ENCODE data around the gene DGCR8.

Gene DGCR8

GRCh38 chr22:20093418-20094196 is 13.6 kb downstream of the DGCR8 start:
- H3K4me2 ChIP-seq (ENCODE audit: low read length), result no peak overlapping the region
- H3K27me3 ChIP-seq (ENCODE audit: insufficient read depth, low read length), result no peaks in the 10 kb centered on the region
- H2AK5ac ChIP-seq (ENCODE audit: low read length), result no peak overlapping the region
- no peak overlapping the region for H4K12ac ChIP-seq (ENCODE audit: low read depth, low read length)
- H3K18ac ChIP-seq (ENCODE audit: low read length), result no peak overlapping the region
- no peak overlapping the region for H3K23ac ChIP-seq (ENCODE audit: low read length)
- H2AFZ ChIP-seq (ENCODE audit: insufficient read depth, low read length, poor library complexity), result no peak overlapping the region
- H2BK120ac ChIP-seq (ENCODE audit: insufficient read depth, low read length, poor library complexity), result no peak overlapping the region
- H3K4ac ChIP-seq (ENCODE audit: low read depth, low read length), result no peak overlapping the region
- no peak overlapping the region for H3K14ac ChIP-seq (ENCODE audit: low read length)
- H3K27ac ChIP-seq (ENCODE audit: low read depth, low read length), result no peak overlapping the region
- H4K8ac ChIP-seq (ENCODE audit: low read depth, low read length), result no peak overlapping the region
- DNase-seq, result no peak
- H3K79me2 ChIP-seq (ENCODE audit: control insufficient read depth, insufficient read depth, low read length, poor library complexity), result no peaks in the 10 kb centered on the region
- H2BK5ac ChIP-seq (ENCODE audit: low read depth, low read length, poor library complexity), result no peak overlapping the region
- no peak overlapping the region for H3K9ac ChIP-seq (ENCODE audit: low read length)
- H3K36me3 ChIP-seq (ENCODE audit: control insufficient read depth in 1 of 2, insufficient read depth in 2 of 2, low read length in 2 of 2), result peaks cover 58 to 79% of the 10 kb centered on the region in 2 experiments
- H2BK12ac ChIP-seq (ENCODE audit: low read length), result no peak overlapping the region
- no peaks in the 10 kb centered on the region for H3K4me1 ChIP-seq (ENCODE audit: control insufficient read depth in 1 of 2, insufficient read depth in 2 of 2, low read length in 2 of 2)
- no peak overlapping the region for H4K91ac ChIP-seq (ENCODE audit: low read depth, low read length)
- no peak overlapping the region for H3K4me3 ChIP-seq (ENCODE audit: low read depth, low read length)
- no peaks in the 10 kb centered on the region for H3K9me3 ChIP-seq (ENCODE audit: insufficient read depth, low read depth, low read length)
- no CpG with 5 or more reads among the region's 13 CpGs for WGBS (ENCODE audit: extremely low coverage, insufficient coverage, insufficient read length)
- H3K79me1 ChIP-seq (ENCODE audit: low read length), result no peaks in the 10 kb centered on the region

DNA sequence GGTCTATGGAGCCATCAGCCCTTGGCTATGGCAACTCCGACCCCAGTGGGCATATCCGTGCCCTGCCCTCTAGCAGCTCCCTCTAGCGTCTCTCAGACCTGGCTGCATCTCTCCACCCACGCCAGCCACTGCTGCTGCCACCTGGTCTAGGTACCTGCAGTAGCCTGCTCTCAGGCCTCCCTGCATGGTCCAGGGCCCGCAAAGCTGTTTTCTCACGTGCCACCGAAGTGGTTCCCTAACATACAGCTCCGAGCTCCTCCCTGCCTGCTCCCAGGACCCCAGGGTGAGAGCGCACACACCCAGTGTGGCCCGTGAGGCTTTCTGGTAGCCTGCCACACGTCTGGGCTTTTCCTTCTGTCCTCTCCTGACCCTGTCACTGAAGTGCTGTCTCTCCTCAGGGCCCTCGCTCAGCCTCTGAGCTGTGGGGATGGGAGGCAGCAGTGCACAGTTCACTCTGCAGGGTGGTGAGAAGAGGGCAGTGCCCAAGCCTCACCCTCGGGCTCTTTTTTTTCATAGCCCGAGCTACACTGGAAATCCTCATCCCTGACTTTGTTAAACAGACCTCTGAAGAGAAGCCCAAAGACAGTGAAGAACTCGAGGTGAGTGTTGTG is 14.3 kb downstream of the DGCR8 start:
- no peak overlapping the region for H3K27ac ChIP-seq (ENCODE audit: low read depth, low read length)
- WGBS (ENCODE audit: extremely low coverage, insufficient coverage, insufficient read length), result no CpG with 5 or more reads among the region's 15 CpGs
- no peak for DNase-seq
- no peak overlapping the region for H3K4me3 ChIP-seq (ENCODE audit: low read depth, low read length)
- H3K4me2 ChIP-seq (ENCODE audit: low read length), result no peak overlapping the region
- no peaks in the 10 kb centered on the region for H3K79me2 ChIP-seq (ENCODE audit: control insufficient read depth, insufficient read depth, low read length, poor library complexity)
- no peak overlapping the region for H4K12ac ChIP-seq (ENCODE audit: low read depth, low read length)
- H2BK12ac ChIP-seq (ENCODE audit: low read length), result no peak overlapping the region
- H3K18ac ChIP-seq (ENCODE audit: low read length), result no peak overlapping the region
- H4K8ac ChIP-seq (ENCODE audit: low read depth, low read length), result no peak overlapping the region
- H3K4ac ChIP-seq (ENCODE audit: low read depth, low read length), result no peak overlapping the region
- no peak overlapping the region for H2AFZ ChIP-seq (ENCODE audit: insufficient read depth, low read length, poor library complexity)
- H2BK5ac ChIP-seq (ENCODE audit: low read depth, low read length, poor library complexity), result no peak overlapping the region
- no peak overlapping the region for H2AK5ac ChIP-seq (ENCODE audit: low read length)
- H3K14ac ChIP-seq (ENCODE audit: low read length), result no peak overlapping the region
- no peaks in the 10 kb centered on the region for H3K9me3 ChIP-seq (ENCODE audit: insufficient read depth, low read depth, low read length)
- H3K79me1 ChIP-seq (ENCODE audit: low read length), result no peaks in the 10 kb centered on the region
- no peaks in the 10 kb centered on the region for H3K27me3 ChIP-seq (ENCODE audit: insufficient read depth, low read length)
- H4K91ac ChIP-seq (ENCODE audit: low read depth, low read length), result no peak overlapping the region
- peaks cover 60 to 81% of the 10 kb centered on the region in 2 experiments for H3K36me3 ChIP-seq (ENCODE audit: control insufficient read depth in 1 of 2, insufficient read depth in 2 of 2, low read length in 2 of 2)
- H3K9ac ChIP-seq (ENCODE audit: low read length), result no peak overlapping the region
- H3K4me1 ChIP-seq (ENCODE audit: control insufficient read depth in 1 of 2, insufficient read depth in 2 of 2, low read length in 2 of 2), result no peaks in the 10 kb centered on the region
- no peak overlapping the region for H3K23ac ChIP-seq (ENCODE audit: low read length)
- H2BK120ac ChIP-seq (ENCODE audit: insufficient read depth, low read length, poor library complexity), result no peak overlapping the region

GRCh38 chr22:20095521-20095920 is 15.5 kb downstream of the DGCR8 start:
- H4K8ac ChIP-seq (ENCODE audit: low read depth, low read length), result no peak overlapping the region
- H3K9ac ChIP-seq (ENCODE audit: low read length), result no peak overlapping the region
- H3K36me3 ChIP-seq (ENCODE audit: control insufficient read depth in 1 of 2, insufficient read depth in 2 of 2, low read length in 2 of 2), result peaks cover 59 to 77% of the 10 kb centered on the region in 2 experiments
- H4K91ac ChIP-seq (ENCODE audit: low read depth, low read length), result no peak overlapping the region
- no peak overlapping the region for H2BK12ac ChIP-seq (ENCODE audit: low read length)
- H3K79me2 ChIP-seq (ENCODE audit: control insufficient read depth, insufficient read depth, low read length, poor library complexity), result no peaks in the 10 kb centered on the region
- H3K23ac ChIP-seq (ENCODE audit: low read length), result no peak overlapping the region
- H3K18ac ChIP-seq (ENCODE audit: low read length), result no peak overlapping the region
- no peak overlapping the region for H2BK120ac ChIP-seq (ENCODE audit: insufficient read depth, low read length, poor library complexity)
- H2AK5ac ChIP-seq (ENCODE audit: low read length), result no peak overlapping the region
- H4K12ac ChIP-seq (ENCODE audit: low read depth, low read length), result no peak overlapping the region
- H3K4ac ChIP-seq (ENCODE audit: low read depth, low read length), result no peak overlapping the region
- no CpG with 5 or more reads among the region's 4 CpGs for WGBS (ENCODE audit: extremely low coverage, insufficient coverage, insufficient read length)
- no peaks in the 10 kb centered on the region for H3K4me1 ChIP-seq (ENCODE audit: control insufficient read depth in 1 of 2, insufficient read depth in 2 of 2, low read length in 2 of 2)
- DNase-seq, result no peak
- H3K9me3 ChIP-seq (ENCODE audit: insufficient read depth, low read depth, low read length), result no peaks in the 10 kb centered on the region
- H2BK5ac ChIP-seq (ENCODE audit: low read depth, low read length, poor library complexity), result no peak overlapping the region
- H3K4me3 ChIP-seq (ENCODE audit: low read depth, low read length), result no peak overlapping the region
- no peaks in the 10 kb centered on the region for H3K27me3 ChIP-seq (ENCODE audit: insufficient read depth, low read length)
- no peak overlapping the region for H3K27ac ChIP-seq (ENCODE audit: low read depth, low read length)
- no peak overlapping the region for H3K4me2 ChIP-seq (ENCODE audit: low read length)
- H2AFZ ChIP-seq (ENCODE audit: insufficient read depth, low read length, poor library complexity), result no peak overlapping the region
- H3K14ac ChIP-seq (ENCODE audit: low read length), result no peak overlapping the region
- H3K79me1 ChIP-seq (ENCODE audit: low read length), result no peaks in the 10 kb centered on the region

- no peak overlapping the region for H2AK5ac ChIP-seq (ENCODE audit: low read length)
- H3K4me2 ChIP-seq (ENCODE audit: low read length), result no peak overlapping the region
- H3K9me3 ChIP-seq (ENCODE audit: insufficient read depth, low read depth, low read length), result no peaks in the 10 kb centered on the region
- no peak overlapping the region for H4K8ac ChIP-seq (ENCODE audit: low read depth, low read length)
- no peak overlapping the region for H3K4ac ChIP-seq (ENCODE audit: low read depth, low read length)
- no peak for DNase-seq
- H3K4me1 ChIP-seq (ENCODE audit: control insufficient read depth in 1 of 2, insufficient read depth in 2 of 2, low read length in 2 of 2), result no peaks in the 10 kb centered on the region
- peaks cover 60 to 75% of the 10 kb centered on the region in 2 experiments for H3K36me3 ChIP-seq (ENCODE audit: control insufficient read depth in 1 of 2, insufficient read depth in 2 of 2, low read length in 2 of 2)
- no CpG with 5 or more reads among the region's 2 CpGs for WGBS (ENCODE audit: extremely low coverage, insufficient coverage, insufficient read length)
- no peak overlapping the region for H3K14ac ChIP-seq (ENCODE audit: low read length)
- no peaks in the 10 kb centered on the region for H3K79me2 ChIP-seq (ENCODE audit: control insufficient read depth, insufficient read depth, low read length, poor library complexity)
- no peak overlapping the region for H3K4me3 ChIP-seq (ENCODE audit: low read depth, low read length)
- no peak overlapping the region for H2AFZ ChIP-seq (ENCODE audit: insufficient read depth, low read length, poor library complexity)
- no peak overlapping the region for H4K91ac ChIP-seq (ENCODE audit: low read depth, low read length)
- H3K18ac ChIP-seq (ENCODE audit: low read length), result no peak overlapping the region
- no peak overlapping the region for H3K9ac ChIP-seq (ENCODE audit: low read length)
- H3K27me3 ChIP-seq (ENCODE audit: insufficient read depth, low read length), result no peaks in the 10 kb centered on the region
- H3K27ac ChIP-seq (ENCODE audit: low read depth, low read length), result no peak overlapping the region
- H2BK5ac ChIP-seq (ENCODE audit: low read depth, low read length, poor library complexity), result no peak overlapping the region
- no peak overlapping the region for H2BK12ac ChIP-seq (ENCODE audit: low read length)
- H4K12ac ChIP-seq (ENCODE audit: low read depth, low read length), result no peak overlapping the region
- no peak overlapping the region for H2BK120ac ChIP-seq (ENCODE audit: insufficient read depth, low read length, poor library complexity)
- no peak overlapping the region for H3K23ac ChIP-seq (ENCODE audit: low read length)
- no peaks in the 10 kb centered on the region for H3K79me1 ChIP-seq (ENCODE audit: low read length)
Observed at GRCh38 chr22:20096574-20097420, 16.8 kb downstream of the DGCR8 start.
